Measurements from ENCODE around the gene MMGT1.

MMGT1 gene

DNA sequence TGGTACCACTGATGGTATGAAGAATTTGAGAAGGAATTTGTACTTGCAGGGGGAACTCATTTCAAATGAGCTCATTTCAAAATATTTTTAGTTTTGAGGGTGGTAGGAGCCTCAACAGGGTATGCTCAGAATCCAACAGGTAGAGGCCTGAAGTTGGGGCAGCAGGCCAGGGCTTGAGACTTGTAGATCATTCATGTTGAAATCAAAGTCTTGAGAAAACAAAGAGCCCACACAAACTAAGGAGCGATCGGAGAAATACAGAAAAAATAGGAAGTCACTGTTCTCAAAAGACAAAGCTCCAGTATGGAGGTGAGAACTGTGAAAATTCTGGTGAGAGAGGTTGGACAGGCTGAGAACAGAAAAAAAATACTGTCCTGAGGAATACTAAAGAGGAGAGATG, 10.5 kb upstream of the MMGT1 start:
- Histone ChIP-seq H3K27me3 (ENCODE audit: control insufficient read depth in 5 of 5, insufficient read depth in 4 of 5, low read length in 5 of 5) (no peaks in the 10 kb centered on the region), H3K4me3 (ENCODE audit: low read depth in 1 of 5, low read length in 5 of 5) (peak overlapping the region; percentile 81 to 84 (median 83)), H3K27ac (ENCODE audit: low read depth, low read length) (no peak overlapping the region), H3K36me3 (ENCODE audit: control insufficient read depth in 5 of 5, insufficient read depth in 5 of 5, low read length in 5 of 5) (no peaks in the 10 kb centered on the region), H3K9ac (ENCODE audit: low read length in 5 of 5) (peak overlapping the region in 4 of 5 donors; percentile 39 to 72 (median 64)), H3K9me3 (ENCODE audit: control insufficient read depth in 5 of 5, low read length in 5 of 5) (no peaks in the 10 kb centered on the region), H3K4me1 (ENCODE audit: control insufficient read depth in 5 of 5, insufficient read depth in 5 of 5, low read length in 5 of 5) (peaks cover 2 to 23% (median 15%) of the 10 kb centered on the region in 5 donors)

DNA sequence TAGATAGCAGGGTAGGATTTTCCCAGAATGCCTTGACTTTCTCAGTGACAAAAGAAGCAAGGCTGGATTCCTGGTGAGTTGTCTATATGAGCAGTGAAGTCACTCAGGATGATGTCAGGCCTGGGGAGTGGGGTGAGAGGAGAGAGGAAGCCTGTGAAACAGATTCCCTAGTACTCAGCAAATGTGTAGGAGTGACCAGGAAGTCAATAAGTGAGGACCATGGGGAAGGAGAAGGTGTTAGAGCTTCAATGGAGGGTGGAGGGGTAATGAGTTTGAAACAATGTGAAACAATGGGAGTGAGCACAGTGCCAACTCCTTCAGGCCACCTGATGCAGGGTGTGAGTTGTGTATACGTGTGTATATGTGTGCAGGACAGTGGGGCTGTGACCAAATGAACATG, 9.1 kb upstream of the MMGT1 start:
- Histone ChIP-seq H3K9ac (ENCODE audit: low read length in 5 of 5) (no peak overlapping the region), H3K27me3 (ENCODE audit: control insufficient read depth in 5 of 5, insufficient read depth in 4 of 5, low read length in 5 of 5) (no peaks in the 10 kb centered on the region), H3K4me1 (ENCODE audit: control insufficient read depth in 5 of 5, insufficient read depth in 5 of 5, low read length in 5 of 5) (peaks cover 2 to 23% (median 15%) of the 10 kb centered on the region in 5 donors), H3K36me3 (ENCODE audit: control insufficient read depth in 5 of 5, insufficient read depth in 5 of 5, low read length in 5 of 5) (no peaks in the 10 kb centered on the region), H3K9me3 (ENCODE audit: control insufficient read depth in 5 of 5, low read length in 5 of 5) (no peaks in the 10 kb centered on the region), H3K27ac (ENCODE audit: low read depth, low read length) (no peak overlapping the region), H3K4me3 (ENCODE audit: low read depth in 1 of 5, low read length in 5 of 5) (no peak overlapping the region)

- Histone ChIP-seq H3K4me1 (ENCODE audit: control insufficient read depth in 5 of 5, insufficient read depth in 5 of 5, low read length in 5 of 5) (peaks cover 2 to 21% (median 11%) of the 10 kb centered on the region in 5 donors), H3K36me3 (ENCODE audit: control insufficient read depth in 5 of 5, insufficient read depth in 5 of 5, low read length in 5 of 5) (no peaks in the 10 kb centered on the region), H3K9me3 (ENCODE audit: control insufficient read depth in 5 of 5, low read length in 5 of 5) (no peaks in the 10 kb centered on the region), H3K27ac (ENCODE audit: low read depth, low read length) (no peak overlapping the region), H3K9ac (ENCODE audit: low read length in 5 of 5) (no peak overlapping the region), H3K4me3 (ENCODE audit: low read depth in 1 of 5, low read length in 5 of 5) (no peak overlapping the region), H3K27me3 (ENCODE audit: control insufficient read depth in 5 of 5, insufficient read depth in 4 of 5, low read length in 5 of 5) (no peaks in the 10 kb centered on the region)
Observed at GRCh38 chrX:135981668-135982067, 7.9 kb upstream of the MMGT1 start.

- Histone ChIP-seq H3K9me3 (ENCODE audit: control insufficient read depth in 5 of 5, low read length in 5 of 5) (no peaks in the 10 kb centered on the region), H3K4me3 (ENCODE audit: low read depth in 1 of 5, low read length in 5 of 5) (no peak overlapping the region), H3K27ac (ENCODE audit: low read depth, low read length) (no peak overlapping the region), H3K4me1 (ENCODE audit: control insufficient read depth in 5 of 5, insufficient read depth in 5 of 5, low read length in 5 of 5) (peaks cover 2 to 14% (median 6%) of the 10 kb centered on the region in 5 donors), H3K9ac (ENCODE audit: low read length in 5 of 5) (no peak overlapping the region), H3K36me3 (ENCODE audit: control insufficient read depth in 5 of 5, insufficient read depth in 5 of 5, low read length in 5 of 5) (no peaks in the 10 kb centered on the region), H3K27me3 (ENCODE audit: control insufficient read depth in 5 of 5, insufficient read depth in 4 of 5, low read length in 5 of 5) (no peaks in the 10 kb centered on the region)
Observed at GRCh38 chrX:135981010-135981409, 7.2 kb upstream of the MMGT1 start.

DNA sequence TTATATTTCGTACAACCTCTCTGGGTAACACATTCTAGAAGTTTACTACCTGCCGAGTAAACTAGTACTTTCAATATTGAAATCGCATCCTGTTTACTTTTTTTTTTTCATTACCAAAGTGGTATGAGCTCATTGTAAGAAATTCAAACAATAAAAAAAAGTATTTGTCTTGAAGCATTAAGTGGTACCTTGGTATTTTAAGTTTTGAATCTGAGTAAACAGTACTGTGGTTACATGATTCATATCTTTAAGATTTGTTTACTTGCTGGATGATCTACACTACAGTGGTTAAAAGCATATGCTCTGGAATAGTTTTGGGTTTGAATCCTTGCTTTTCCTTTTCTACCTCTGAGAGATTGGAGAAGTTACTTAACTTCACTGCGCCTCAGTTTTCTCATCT, 3.8 kb upstream of the MMGT1 start:
- Histone ChIP-seq H3K4me1 (ENCODE audit: control insufficient read depth in 5 of 5, insufficient read depth in 5 of 5, low read length in 5 of 5) (peaks cover 0 to 17% (median 10%) of the 10 kb centered on the region in 5 donors), H3K9me3 (ENCODE audit: control insufficient read depth in 5 of 5, low read length in 5 of 5) (no peaks in the 10 kb centered on the region), H3K9ac (ENCODE audit: low read length in 5 of 5) (no peak overlapping the region), H3K4me3 (ENCODE audit: low read depth in 1 of 5, low read length in 5 of 5) (no peak overlapping the region), H3K27ac (ENCODE audit: low read depth, low read length) (no peak overlapping the region), H3K27me3 (ENCODE audit: control insufficient read depth in 5 of 5, insufficient read depth in 4 of 5, low read length in 5 of 5) (peaks cover 0 to 2% (median 0%) of the 10 kb centered on the region in 5 donors), H3K36me3 (ENCODE audit: control insufficient read depth in 5 of 5, insufficient read depth in 5 of 5, low read length in 5 of 5) (no peaks in the 10 kb centered on the region)

DNA sequence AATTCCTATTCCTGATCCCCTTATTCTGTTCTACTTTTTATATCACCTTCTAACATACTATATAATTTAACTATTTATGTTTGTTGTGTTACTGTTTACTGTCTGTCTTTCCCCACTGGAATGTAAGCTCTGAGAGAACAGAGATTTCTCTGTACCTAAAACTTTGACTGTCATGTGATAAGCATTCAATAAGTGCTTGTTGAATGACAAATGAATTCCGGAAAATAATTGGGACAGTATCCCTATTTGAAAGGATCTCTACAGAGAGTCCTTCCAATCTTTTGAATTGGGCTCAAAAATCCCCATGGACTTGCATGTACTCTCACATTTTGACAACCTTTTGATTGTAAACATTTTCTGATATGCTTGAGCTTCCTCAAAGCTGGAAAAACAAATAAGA, 1.6 kb upstream of the MMGT1 start:
- Histone ChIP-seq H3K4me1 (ENCODE audit: control insufficient read depth in 5 of 5, insufficient read depth in 5 of 5, low read length in 5 of 5) (peaks cover 4 to 22% (median 19%) of the 10 kb centered on the region in 5 donors), H3K36me3 (ENCODE audit: control insufficient read depth in 5 of 5, insufficient read depth in 5 of 5, low read length in 5 of 5) (no peaks in the 10 kb centered on the region), H3K9me3 (ENCODE audit: control insufficient read depth in 5 of 5, low read length in 5 of 5) (no peaks in the 10 kb centered on the region), H3K4me3 (ENCODE audit: low read depth in 1 of 5, low read length in 5 of 5) (no peak overlapping the region), H3K27me3 (ENCODE audit: control insufficient read depth in 5 of 5, insufficient read depth in 4 of 5, low read length in 5 of 5) (peaks cover 0 to 2% (median 0%) of the 10 kb centered on the region in 5 donors), H3K9ac (ENCODE audit: low read length in 5 of 5) (no peak overlapping the region), H3K27ac (ENCODE audit: low read depth, low read length) (no peak overlapping the region)

DNA sequence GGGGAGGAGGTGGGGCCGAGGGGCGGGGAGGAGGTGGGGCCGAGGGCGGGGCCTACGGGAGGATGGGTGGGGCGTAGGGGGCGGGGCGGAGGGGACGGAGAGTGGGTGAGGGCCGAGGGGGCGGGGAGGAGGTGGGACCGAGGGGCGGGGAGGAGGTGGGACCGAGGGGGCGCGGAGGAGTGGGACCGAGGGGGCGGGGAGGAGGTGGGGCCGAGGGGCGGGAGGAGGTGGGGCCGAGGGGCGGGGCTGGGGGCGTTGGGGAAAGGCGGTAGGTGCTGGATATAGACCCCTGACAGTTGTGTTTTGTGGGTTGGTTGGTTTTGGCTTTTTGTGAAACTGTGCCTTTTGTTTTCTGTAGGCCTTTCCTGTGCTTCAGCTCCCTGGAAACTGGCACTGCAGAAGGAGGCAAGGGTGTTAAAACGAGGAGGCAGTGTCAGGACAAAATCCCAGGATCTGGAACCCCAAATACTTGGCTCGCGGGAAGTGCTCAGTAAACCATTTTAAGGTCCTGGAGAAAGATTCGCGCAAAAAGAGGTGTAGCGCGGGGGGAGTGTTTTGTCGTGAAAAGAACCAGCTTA, 580 bp upstream of the MMGT1 start:
- peaks cover 0 to 2% (median 0%) of the 10 kb centered on the region in 5 donors for H3K27me3 ChIP-seq (ENCODE audit: control insufficient read depth in 5 of 5, insufficient read depth in 4 of 5, low read length in 5 of 5)
- peak overlapping the region; percentile 34 for H3K27ac ChIP-seq (ENCODE audit: low read depth, low read length)
- H3K9ac ChIP-seq (ENCODE audit: low read length in 5 of 5): peak overlapping the region in 2 of 5 donors; percentile 30 to 35
- H3K36me3 ChIP-seq (ENCODE audit: control insufficient read depth in 5 of 5, insufficient read depth in 5 of 5, low read length in 5 of 5): no peaks in the 10 kb centered on the region
- peaks cover 4 to 22% (median 19%) of the 10 kb centered on the region in 5 donors for H3K4me1 ChIP-seq (ENCODE audit: control insufficient read depth in 5 of 5, insufficient read depth in 5 of 5, low read length in 5 of 5)
- no peaks in the 10 kb centered on the region for H3K9me3 ChIP-seq (ENCODE audit: control insufficient read depth in 5 of 5, low read length in 5 of 5)
- peak overlapping the region; percentile 59 to 67 (median 60) for H3K4me3 ChIP-seq (ENCODE audit: low read depth in 1 of 5, low read length in 5 of 5)

- peak overlapping the region; percentile 82 for H3K27ac ChIP-seq (ENCODE audit: low read depth, low read length)
- H3K4me3 ChIP-seq (ENCODE audit: low read depth in 1 of 5, low read length in 5 of 5): peak overlapping the region; percentile 75 to 89 (median 82)
- H3K4me1 ChIP-seq (ENCODE audit: control insufficient read depth in 5 of 5, insufficient read depth in 5 of 5, low read length in 5 of 5): peaks cover 4 to 22% (median 19%) of the 10 kb centered on the region in 5 donors
- no peaks in the 10 kb centered on the region for H3K36me3 ChIP-seq (ENCODE audit: control insufficient read depth in 5 of 5, insufficient read depth in 5 of 5, low read length in 5 of 5)
- peaks cover 0 to 2% (median 0%) of the 10 kb centered on the region in 5 donors for H3K27me3 ChIP-seq (ENCODE audit: control insufficient read depth in 5 of 5, insufficient read depth in 4 of 5, low read length in 5 of 5)
- H3K9ac ChIP-seq (ENCODE audit: low read length in 5 of 5): peak overlapping the region; percentile 42 to 88 (median 71)
- no peaks in the 10 kb centered on the region for H3K9me3 ChIP-seq (ENCODE audit: control insufficient read depth in 5 of 5, low read length in 5 of 5)
Observed at GRCh38 chrX:135973025-135973547, 702 bp downstream of the MMGT1 start.

GRCh38 chrX:135951291-135951690, 22.5 kb downstream of the MMGT1 start:
- no peaks in the 10 kb centered on the region for H3K4me1 ChIP-seq (ENCODE audit: control insufficient read depth in 5 of 5, insufficient read depth in 5 of 5, low read length in 5 of 5)
- H3K36me3 ChIP-seq (ENCODE audit: control insufficient read depth in 5 of 5, insufficient read depth in 5 of 5, low read length in 5 of 5): peaks cover 0 to 3% (median 0%) of the 10 kb centered on the region in 5 donors
- H3K9me3 ChIP-seq (ENCODE audit: control insufficient read depth in 5 of 5, low read length in 5 of 5): no peaks in the 10 kb centered on the region
- H3K27ac ChIP-seq (ENCODE audit: low read depth, low read length): no peak overlapping the region
- H3K9ac ChIP-seq (ENCODE audit: low read length in 5 of 5): no peak overlapping the region
- no peaks in the 10 kb centered on the region for H3K27me3 ChIP-seq (ENCODE audit: control insufficient read depth in 5 of 5, insufficient read depth in 4 of 5, low read length in 5 of 5)
- H3K4me3 ChIP-seq (ENCODE audit: low read depth in 1 of 5, low read length in 5 of 5): no peak overlapping the region

- Histone ChIP-seq H3K27me3 (ENCODE audit: control insufficient read depth in 5 of 5, insufficient read depth in 4 of 5, low read length in 5 of 5) (no peaks in the 10 kb centered on the region), H3K36me3 (ENCODE audit: control insufficient read depth in 5 of 5, insufficient read depth in 5 of 5, low read length in 5 of 5) (peaks cover 0 to 2% (median 0%) of the 10 kb centered on the region in 5 donors), H3K9ac (ENCODE audit: low read length in 5 of 5) (no peak overlapping the region), H3K4me1 (ENCODE audit: control insufficient read depth in 5 of 5, insufficient read depth in 5 of 5, low read length in 5 of 5) (no peaks in the 10 kb centered on the region), H3K9me3 (ENCODE audit: control insufficient read depth in 5 of 5, low read length in 5 of 5) (no peaks in the 10 kb centered on the region), H3K4me3 (ENCODE audit: low read depth in 1 of 5, low read length in 5 of 5) (no peak overlapping the region), H3K27ac (ENCODE audit: low read depth, low read length) (no peak overlapping the region)
Observed at GRCh38 chrX:135944486-135944885, 29.3 kb downstream of the MMGT1 start.

All from subcutaneous abdominal adipose tissue (tissue), 5 donors.